ENCODE results near the gene BICD1.

BICD1 gene

DNA sequence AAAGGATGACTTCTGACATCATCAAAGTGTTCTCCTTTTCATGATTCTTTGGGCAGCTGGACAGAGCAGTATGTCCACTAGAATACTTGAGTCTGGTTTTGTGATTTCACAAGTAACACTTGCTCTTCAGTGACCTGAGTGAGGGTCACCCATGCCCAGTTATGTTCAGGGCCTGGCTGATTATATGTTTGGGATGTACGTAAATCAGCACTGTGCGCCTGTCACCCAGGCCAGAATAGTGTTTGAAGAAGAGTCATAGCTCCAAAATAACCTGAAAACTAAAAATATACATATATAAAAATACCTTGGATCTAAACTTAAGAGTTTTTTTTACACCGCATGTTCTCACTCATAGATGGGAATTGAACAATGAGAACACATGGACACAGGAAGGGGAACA lies 3.8 kb downstream of the BICD1 start:
- DNase-seq (ENCODE audit: low read depth): no peak
- TF ChIP-seq, protein P1, sequence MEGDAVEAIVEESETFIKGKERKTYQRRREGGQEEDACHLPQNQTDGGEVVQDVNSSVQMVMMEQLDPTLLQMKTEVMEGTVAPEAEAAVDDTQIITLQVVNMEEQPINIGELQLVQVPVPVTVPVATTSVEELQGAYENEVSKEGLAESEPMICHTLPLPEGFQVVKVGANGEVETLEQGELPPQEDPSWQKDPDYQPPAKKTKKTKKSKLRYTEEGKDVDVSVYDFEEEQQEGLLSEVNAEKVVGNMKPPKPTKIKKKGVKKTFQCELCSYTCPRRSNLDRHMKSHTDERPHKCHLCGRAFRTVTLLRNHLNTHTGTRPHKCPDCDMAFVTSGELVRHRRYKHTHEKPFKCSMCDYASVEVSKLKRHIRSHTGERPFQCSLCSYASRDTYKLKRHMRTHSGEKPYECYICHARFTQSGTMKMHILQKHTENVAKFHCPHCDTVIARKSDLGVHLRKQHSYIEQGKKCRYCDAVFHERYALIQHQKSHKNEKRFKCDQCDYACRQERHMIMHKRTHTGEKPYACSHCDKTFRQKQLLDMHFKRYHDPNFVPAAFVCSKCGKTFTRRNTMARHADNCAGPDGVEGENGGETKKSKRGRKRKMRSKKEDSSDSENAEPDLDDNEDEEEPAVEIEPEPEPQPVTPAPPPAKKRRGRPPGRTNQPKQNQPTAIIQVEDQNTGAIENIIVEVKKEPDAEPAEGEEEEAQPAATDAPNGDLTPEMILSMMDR (IDR thresholded peaks at IDR 0.05; ENCODE audit: low read length, missing control alignments): no peak
- no peak overlapping the region for H3K4me3 ChIP-seq (replicated peaks; ENCODE audit: low read depth, low read length)

DNA sequence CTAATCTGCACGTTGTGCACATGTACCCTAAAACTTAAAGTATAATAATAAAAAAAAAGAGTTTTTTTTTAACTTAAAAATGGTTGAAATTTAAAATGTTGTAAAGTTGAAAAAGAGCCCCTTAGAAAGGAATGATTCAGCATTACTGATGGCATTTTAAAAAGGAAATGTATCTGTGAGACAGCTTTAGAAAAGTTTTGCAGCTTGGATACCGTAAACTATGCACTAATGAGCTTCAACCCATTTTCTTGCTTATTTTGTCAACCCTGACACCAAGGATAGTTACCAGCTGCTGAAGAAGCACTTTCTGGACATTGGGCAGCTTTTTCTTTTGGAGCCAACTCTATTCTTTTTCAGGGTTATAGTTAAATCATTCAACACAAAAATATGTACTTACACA lies 4.3 kb downstream of the BICD1 start:
- DNase-seq (ENCODE audit: low read depth): no peak
- H3K4me3 ChIP-seq (replicated peaks; ENCODE audit: low read depth, low read length): no peak overlapping the region
- TF ChIP-seq, protein P1 (IDR thresholded peaks at IDR 0.05; ENCODE audit: low read length, missing control alignments): no peak

DNA sequence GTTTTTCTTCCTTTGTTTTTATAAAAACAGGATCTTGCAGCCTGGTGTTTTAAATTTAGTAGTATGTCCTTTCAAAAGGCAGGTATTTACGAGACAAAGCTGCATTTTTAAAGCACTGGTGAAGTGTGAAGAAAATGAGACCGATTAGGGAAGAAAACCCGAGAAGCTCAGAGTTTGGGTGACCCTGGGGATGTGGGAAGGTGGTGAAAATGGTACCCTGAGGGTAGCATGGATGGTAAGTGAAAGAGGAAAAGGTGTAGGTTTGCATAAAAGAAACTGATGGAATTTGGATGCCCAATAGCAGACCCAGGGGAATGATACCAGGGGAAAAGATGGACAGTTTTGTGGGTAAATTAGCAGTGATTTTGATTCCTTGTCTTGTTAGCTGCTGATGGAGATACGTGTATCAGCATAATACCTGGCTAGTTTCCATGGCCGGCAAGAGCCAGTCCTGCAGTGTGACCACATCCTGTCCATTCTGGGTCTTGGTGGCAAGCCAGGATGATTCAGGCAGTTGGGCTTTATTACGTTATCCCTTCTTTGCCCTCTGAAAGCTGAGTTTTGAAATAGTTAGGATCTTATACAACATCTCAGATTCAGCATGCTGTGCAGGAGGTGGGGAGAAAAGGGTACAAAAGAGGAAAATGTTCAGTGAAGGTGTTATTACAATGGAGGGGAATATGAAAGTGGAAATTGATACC lies 8.9 kb downstream of the BICD1 start:
- no peak overlapping the region for H3K4me3 ChIP-seq (replicated peaks; ENCODE audit: low read depth, low read length)
- DNase-seq (ENCODE audit: low read depth): peak; percentile 99
- TF ChIP-seq, protein P1 (IDR thresholded peaks at IDR 0.05; ENCODE audit: low read length, missing control alignments): no peak

DNA sequence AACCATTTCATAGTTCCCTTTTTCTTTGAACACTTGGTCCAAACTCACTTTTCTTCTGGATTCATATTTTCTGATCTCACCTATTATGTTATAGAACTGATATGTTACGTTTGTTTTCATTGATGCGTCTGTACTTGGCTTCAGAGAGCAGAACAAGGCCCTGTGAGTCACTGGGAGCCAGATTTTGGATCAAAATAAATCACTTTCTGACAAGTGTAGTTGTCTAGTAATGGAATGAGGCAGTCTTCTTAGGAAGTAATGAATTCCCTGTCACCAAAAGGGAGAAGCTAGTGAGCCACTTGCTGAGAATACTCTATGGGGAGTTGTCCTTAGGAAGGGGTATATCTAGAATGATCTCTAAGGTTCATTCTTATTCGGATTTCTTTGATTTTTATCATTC lies 10.2 kb downstream of the BICD1 start:
- no peak for DNase-seq (ENCODE audit: low read depth)
- no peak overlapping the region for H3K4me3 ChIP-seq (replicated peaks; ENCODE audit: low read depth, low read length)
- TF ChIP-seq, protein P1 (IDR thresholded peaks at IDR 0.05; ENCODE audit: low read length, missing control alignments): no peak

DNA sequence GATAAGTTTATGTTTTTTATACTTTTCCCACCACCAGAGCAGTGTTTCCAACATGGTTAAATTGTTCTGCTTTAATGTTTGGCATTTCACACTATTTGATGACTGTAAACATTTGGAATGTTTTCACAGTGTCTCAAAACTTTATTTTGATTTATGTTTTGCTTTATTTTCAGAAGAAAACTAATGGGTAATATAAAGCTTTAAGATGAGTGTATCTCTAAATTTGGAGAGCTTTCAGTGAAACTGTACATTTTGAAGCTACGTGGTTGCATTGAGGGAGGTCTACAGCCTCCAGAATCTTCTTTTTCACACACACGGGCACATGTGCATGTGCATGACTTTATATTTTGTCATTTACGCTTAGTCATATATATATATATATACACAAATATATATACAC lies 10.7 kb downstream of the BICD1 start:
- TF ChIP-seq, protein P1 (IDR thresholded peaks at IDR 0.05; ENCODE audit: low read length, missing control alignments): no peak
- DNase-seq (ENCODE audit: low read depth): no peak
- no peak overlapping the region for H3K4me3 ChIP-seq (replicated peaks; ENCODE audit: low read depth, low read length)

DNA sequence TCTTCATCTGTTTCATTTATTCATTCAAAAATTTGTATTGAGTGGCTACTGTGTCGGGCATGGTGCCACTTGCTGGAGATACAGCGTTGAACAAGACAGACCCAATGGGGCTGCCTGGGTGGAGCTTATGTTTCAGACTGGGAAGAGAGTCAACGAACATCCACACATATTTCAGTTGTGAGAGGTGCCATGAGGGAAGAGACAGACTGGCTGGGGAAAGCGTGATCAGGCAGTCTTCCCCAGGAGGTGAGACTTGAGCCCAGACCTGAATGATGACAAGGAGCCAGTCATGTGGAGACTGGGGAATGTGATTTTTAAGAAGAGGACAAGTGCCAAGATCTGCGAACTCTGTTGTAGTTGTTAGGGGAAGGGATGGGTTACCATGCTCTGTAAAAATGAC lies 12.2 kb downstream of the BICD1 start:
- no peak overlapping the region for H3K4me3 ChIP-seq (replicated peaks; ENCODE audit: low read depth, low read length)
- TF ChIP-seq, protein P1 (IDR thresholded peaks at IDR 0.05; ENCODE audit: low read length, missing control alignments): no peak
- DNase-seq (ENCODE audit: low read depth): no peak

DNA sequence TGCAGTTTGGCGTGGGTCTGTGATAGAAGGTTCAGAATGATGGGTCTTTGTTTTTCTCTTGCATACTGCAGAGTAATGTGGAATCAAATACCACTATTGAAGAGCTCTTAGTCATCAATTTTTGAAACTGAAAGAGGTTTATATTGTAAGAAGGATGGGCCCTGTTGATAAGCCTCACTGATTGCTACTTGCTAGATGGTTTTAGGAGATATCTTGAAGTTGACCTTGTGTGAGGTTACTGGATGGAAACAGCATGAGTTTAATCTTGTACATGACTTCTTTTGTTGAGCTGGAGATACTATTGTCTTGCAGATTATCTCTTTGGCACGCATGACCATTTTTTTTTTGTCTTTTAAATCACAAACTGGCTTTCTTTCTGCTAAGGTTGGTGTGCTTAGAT lies 13.8 kb downstream of the BICD1 start:
- no peak overlapping the region for H3K4me3 ChIP-seq (replicated peaks; ENCODE audit: low read depth, low read length)
- DNase-seq (ENCODE audit: low read depth): no peak
- TF ChIP-seq, protein P1 (IDR thresholded peaks at IDR 0.05; ENCODE audit: low read length, missing control alignments): no peak

Data from fibroblast of pulmonary artery (primary cell).